HepG2 (cell line): Measurements from ENCODE around the gene TRNT1. TPM values are rescaled to one million over a fixed set of nuclear protein-coding genes. Genes with fewer than 3 reads are reported as not detected.

Source experiments
- ATAD3A ChIP-seq: sonication (generic); formaldehyde crosslinking; IDR thresholded peaks from 2 replicates; pipeline ENCODE4 v1.4.0; 2020; ENCODE audit warnings: missing genetic modification reagents
- ATRX ChIP-seq: sonication (generic); formaldehyde crosslinking; IDR thresholded peaks from 2 replicates; pipeline ENCODE4 v1.4.0; 2020; ENCODE audit warnings: missing genetic modification reagents, borderline replicate concordance
- CEBPZ ChIP-seq: IDR thresholded peaks from 2 replicates; pipeline ENCODE4 v1.6.1; 2012; ENCODE audit warnings: low read length, improper control_type of control experiment
- HOXA5 ChIP-seq: sonication (generic); formaldehyde crosslinking; IDR thresholded peaks from 2 replicates; pipeline ENCODE4 v1.4.0; 2020; ENCODE audit warnings: missing genetic modification reagents
- IKZF4 ChIP-seq: sonication (generic); formaldehyde crosslinking; IDR thresholded peaks from 2 replicates; pipeline ENCODE4 v1.5.1; 2020; ENCODE audit warnings: borderline replicate concordance, mild to moderate bottlenecking, low read depth, missing genetic modification reagents; ENCODE audit errors: not compliant biosample characterization
- MXI1 ChIP-seq: IDR thresholded peaks from 3 replicates; pipeline ENCODE4 v1.6.1; 2012; ENCODE audit warnings: low read depth, low read length, inconsistent platforms, borderline replicate concordance
- PREB ChIP-seq: sonication (generic); formaldehyde crosslinking; IDR thresholded peaks from 2 replicates; pipeline ENCODE4 v1.4.0; 2020; ENCODE audit warnings: missing genetic modification reagents
- RAD21 ChIP-seq: fragments of 450-650 bp; formaldehyde crosslinking; IDR thresholded peaks from 2 replicates; pipeline ENCODE4 v1.5.0; 2020; ENCODE audit warnings: mild to moderate bottlenecking
- RBM22 ChIP-seq: fragments of 200-400 bp; formaldehyde crosslinking; optimal IDR thresholded peaks from 2 replicates; pipeline ENCODE3; 2017; ENCODE audit warnings: mild to moderate bottlenecking, low read length, moderate library complexity
- TOE1 ChIP-seq: sonication (generic); formaldehyde crosslinking; IDR thresholded peaks from 2 replicates; pipeline ENCODE4 v1.4.0; 2020; ENCODE audit warnings: mild to moderate bottlenecking, missing genetic modification reagents
- ZBTB42 ChIP-seq: sonication (generic); formaldehyde crosslinking; IDR thresholded peaks from 2 replicates; pipeline ENCODE4 v1.5.0; 2020; ENCODE audit warnings: mild to moderate bottlenecking, missing genetic modification reagents
- ZNF121 ChIP-seq: sonication (generic); formaldehyde crosslinking; IDR thresholded peaks from 2 replicates; pipeline ENCODE4 v1.5.0; 2020; ENCODE audit warnings: mild to moderate bottlenecking, missing genetic modification reagents
- ZNF138 ChIP-seq: sonication (generic); formaldehyde crosslinking; IDR thresholded peaks from 2 replicates; pipeline ENCODE4 v1.5.0; 2020; ENCODE audit warnings: mild to moderate bottlenecking, low read depth, missing genetic modification reagents
- ZNF574 ChIP-seq: sonication (generic); formaldehyde crosslinking; IDR thresholded peaks from 2 replicates; pipeline ENCODE4 v1.4.0; 2020; ENCODE audit warnings: missing genetic modification reagents
- ZNF589 ChIP-seq: sonication (generic); formaldehyde crosslinking; conservative IDR thresholded peaks from 2 replicates; pipeline ENCODE4 v1.8.0; 2022; ENCODE audit warnings: mild to moderate bottlenecking, moderate library complexity, missing genetic modification reagents
- polyA plus RNA-seq, 8 experiments: library from polyadenylated mRNA; depleted of rRNA in 3 of 8; stranded (reverse) in 7 of 8; unstranded in 1 of 8; fragments of >200 nt; fragmentation: Illumina TruSeq in 4 of 8; extraction: Trizol in 4 of 8; gene quantifications; 2 replicates each; pipeline versions ENCODE4 v1.2.1 to v1.2.3, GENCODE V29; 2011 to 2016; ENCODE audit warnings: low read depth in 4 of 8, missing spikeins in 1 of 8, mixed read lengths in 1 of 8; ENCODE audit not compliant: insufficient read depth in 1 of 8
- total RNA-seq, 5 experiments: library from RNA; depleted of rRNA; stranded (reverse); fragments of >200 nt; fragmentation: Illumina TruSeq; extraction: Trizol; gene quantifications; 2 replicates each; pipeline ENCODE4 v1.2.3, GENCODE V29; 2016; ENCODE audit warnings: low read depth in 1 of 5
- TF ChIP-seq, protein P1 (sequence below): sonication (generic); formaldehyde crosslinking; IDR thresholded peaks from 2 replicates; pipeline ENCODE4 v1.5.1; 2020; ENCODE audit warnings: missing genetic modification reagents, mild to moderate bottlenecking, borderline replicate concordance
- TF ChIP-seq, protein P2 (sequence below): IDR thresholded peaks from 2 replicates; pipeline ENCODE4 v1.6.1; 2016; ENCODE audit warnings: low read depth

The TRNT1 gene
- total and polyA plus RNA-seq, 2 of the 13 experiments (the other 11 are each of a cell fraction or from before 2014, with no cell fraction given): 9.4 to 27.7 TPM

DNA sequence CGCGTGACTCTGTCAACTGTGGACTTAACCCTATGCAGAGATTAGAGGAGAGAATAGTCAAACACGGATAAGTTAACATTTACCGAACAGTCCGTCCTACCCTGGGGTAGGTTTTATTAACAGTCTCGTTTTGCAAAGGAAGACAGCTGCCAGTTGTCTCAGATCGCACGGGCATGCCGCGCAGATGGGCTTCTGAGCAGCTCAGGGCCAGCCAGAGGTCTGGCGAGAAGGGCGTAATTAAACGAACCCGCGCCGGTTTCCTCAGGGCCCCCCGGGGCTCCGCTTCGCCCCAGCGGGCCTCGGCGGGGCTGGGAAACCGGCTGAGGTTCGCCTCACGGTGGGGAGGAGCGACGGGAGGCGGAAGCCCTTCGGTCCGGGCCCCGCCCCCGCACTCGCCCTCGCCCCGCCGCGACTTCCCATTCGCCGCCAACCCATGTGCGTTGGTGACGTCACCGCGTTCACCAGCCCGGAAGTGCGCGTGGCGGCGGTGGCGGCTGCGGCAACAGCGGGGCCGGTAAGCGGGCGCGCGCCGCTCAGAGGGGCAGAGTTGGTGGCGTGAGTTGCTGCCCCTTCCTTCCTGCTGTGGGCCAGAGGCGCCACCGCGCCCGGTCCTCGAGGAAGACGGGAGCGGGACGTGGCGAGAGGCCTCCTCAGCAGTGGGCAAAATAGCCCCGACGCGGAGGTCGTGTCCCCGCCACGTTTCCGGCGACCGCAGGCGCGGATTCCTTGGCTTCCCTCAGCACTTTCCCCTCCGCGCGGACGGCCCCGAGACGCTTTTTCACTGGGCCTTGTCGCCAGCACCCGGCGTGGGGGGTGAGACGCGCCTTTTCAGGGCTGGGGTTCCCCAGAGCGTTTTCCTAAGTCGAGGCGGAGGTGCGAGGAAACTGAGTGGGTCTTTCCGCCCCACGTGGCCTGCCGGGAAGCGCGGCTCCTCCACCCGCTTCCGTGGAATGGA, at the start of gene TRNT1 (continued):
- TF ChIP-seq, protein P1, sequence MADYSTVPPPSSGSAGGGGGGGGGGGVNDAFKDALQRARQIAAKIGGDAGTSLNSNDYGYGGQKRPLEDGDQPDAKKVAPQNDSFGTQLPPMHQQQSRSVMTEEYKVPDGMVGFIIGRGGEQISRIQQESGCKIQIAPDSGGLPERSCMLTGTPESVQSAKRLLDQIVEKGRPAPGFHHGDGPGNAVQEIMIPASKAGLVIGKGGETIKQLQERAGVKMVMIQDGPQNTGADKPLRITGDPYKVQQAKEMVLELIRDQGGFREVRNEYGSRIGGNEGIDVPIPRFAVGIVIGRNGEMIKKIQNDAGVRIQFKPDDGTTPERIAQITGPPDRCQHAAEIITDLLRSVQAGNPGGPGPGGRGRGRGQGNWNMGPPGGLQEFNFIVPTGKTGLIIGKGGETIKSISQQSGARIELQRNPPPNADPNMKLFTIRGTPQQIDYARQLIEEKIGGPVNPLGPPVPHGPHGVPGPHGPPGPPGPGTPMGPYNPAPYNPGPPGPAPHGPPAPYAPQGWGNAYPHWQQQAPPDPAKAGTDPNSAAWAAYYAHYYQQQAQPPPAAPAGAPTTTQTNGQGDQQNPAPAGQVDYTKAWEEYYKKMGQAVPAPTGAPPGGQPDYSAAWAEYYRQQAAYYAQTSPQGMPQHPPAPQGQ (CRISPR knock-in tag): no peak
- TF ChIP-seq MXI1: peak; percentile 84; the same call in 2 of the 3 replicates
- peak; percentile 82; the same call in 1 of the 2 replicates for TF ChIP-seq ZBTB42 (CRISPR knock-in tag)
- peak; percentile 10 for TF ChIP-seq IKZF4
- no peak for TF ChIP-seq ZNF121 (CRISPR knock-in tag)
- no peak for TF ChIP-seq RBM22
- no peak for TF ChIP-seq CEBPZ
- peak; percentile 26 for TF ChIP-seq RAD21 (CRISPR knock-in tag)
- TF ChIP-seq PREB: no peak
- TF ChIP-seq, protein P2, sequence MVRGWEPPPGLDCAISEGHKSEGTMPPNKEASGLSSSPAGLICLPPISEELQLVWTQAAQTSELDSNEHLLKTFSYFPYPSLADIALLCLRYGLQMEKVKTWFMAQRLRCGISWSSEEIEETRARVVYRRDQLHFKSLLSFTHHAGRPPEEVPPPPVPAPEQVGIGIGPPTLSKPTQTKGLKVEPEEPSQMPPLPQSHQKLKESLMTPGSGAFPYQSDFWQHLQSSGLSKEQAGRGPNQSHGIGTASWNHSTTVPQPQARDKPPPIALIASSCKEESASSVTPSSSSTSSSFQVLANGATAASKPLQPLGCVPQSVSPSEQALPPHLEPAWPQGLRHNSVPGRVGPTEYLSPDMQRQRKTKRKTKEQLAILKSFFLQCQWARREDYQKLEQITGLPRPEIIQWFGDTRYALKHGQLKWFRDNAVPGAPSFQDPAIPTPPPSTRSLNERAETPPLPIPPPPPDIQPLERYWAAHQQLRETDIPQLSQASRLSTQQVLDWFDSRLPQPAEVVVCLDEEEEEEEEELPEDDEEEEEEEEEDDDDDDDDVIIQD (CRISPR knock-in tag): peak; percentile 49; the same call in 1 of the 2 replicates
- TF ChIP-seq ZNF589 (CRISPR knock-in tag): peak; percentile 58; the same call in 1 of the 2 replicates
- peak; percentile 38; the same call in 1 of the 2 replicates for TF ChIP-seq ZNF138 (CRISPR knock-in tag)
- TF ChIP-seq ZNF574: peak; percentile 77
- no peak for TF ChIP-seq TOE1 (CRISPR knock-in tag)
- peak; percentile 78 for TF ChIP-seq HOXA5 (CRISPR knock-in tag)
- TF ChIP-seq ATRX (CRISPR knock-in tag): no peak
- TF ChIP-seq ATAD3A (CRISPR knock-in tag): no peak
